GM18520 (cell line): ENCODE data around the gene MPST.

Source experiments
- ATAC-seq: cut with Tn5 transposase; IDR thresholded peaks from one replicate; pipeline ENCODE4 v1.9.1; 2021; ENCODE audit not compliant: unreplicated experiment

Gene MPST

DNA sequence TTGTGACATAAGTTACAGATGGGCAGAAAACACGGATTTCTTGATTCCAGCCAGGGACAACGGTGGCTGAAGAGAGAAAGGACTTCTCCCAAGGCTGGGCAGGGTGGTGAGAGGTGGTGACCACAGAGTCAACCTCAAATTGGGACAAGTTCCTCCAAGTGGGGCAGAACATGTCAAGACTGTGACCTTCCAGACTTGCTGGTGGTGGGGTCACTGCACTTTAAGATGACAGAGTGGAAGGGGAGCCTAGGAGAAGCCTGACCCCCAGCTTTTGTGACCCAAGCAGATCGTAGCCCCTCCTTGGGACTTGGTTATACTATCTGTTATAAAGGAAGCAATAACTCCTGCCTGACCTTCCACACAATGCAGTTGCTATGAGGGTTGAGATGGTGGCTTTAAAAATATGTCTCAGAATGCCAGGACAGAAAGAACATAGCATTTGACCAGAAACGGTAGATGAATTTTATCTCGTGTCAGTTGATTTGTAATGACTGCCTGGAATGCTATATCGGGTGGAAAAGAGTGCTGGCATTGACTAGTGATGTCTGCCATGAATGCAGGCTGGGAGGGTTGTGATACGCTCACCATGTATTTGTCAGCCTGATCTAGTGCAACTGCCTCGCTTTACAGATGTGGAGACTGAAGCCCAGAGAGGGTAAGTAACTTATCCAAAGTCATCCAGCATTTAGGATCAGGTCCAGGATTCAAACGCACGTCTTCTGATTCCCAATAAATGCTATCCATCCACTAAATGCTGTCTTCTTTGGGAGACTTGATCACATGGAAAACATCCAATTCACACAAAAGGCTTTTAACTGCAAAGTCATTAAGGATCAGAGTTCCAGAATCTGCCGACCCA lies 18.6 kb upstream of the MPST start:
- no peak for ATAC-seq

GRCh38 chr22:37001826-37002225 lies 17.7 kb upstream of the MPST start:
- no peak for ATAC-seq

- ATAC-seq = no peak
Measured at GRCh38 chr22:37002633-37003032, 16.9 kb upstream of the MPST start.

DNA sequence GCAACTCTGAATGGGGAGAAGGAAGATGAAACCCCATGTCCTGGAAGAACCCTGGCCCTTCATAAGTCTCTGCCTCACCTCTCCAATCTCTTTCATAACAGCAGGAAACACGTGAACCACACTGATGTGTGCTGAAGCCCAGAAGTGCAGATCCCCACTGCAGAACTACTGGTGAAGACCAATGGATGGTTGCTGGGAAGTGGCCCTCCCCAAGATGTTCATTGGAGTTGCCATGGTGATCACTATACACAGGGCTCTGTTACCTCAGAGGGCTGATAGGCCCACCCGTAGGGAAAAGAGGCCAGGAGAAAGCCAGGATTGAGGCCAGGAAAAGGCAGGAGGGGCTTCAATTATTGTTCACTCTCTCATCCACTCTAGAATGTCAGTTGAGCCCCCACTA lies 11.9 kb upstream of the MPST start:
- ATAC-seq = no peak

DNA sequence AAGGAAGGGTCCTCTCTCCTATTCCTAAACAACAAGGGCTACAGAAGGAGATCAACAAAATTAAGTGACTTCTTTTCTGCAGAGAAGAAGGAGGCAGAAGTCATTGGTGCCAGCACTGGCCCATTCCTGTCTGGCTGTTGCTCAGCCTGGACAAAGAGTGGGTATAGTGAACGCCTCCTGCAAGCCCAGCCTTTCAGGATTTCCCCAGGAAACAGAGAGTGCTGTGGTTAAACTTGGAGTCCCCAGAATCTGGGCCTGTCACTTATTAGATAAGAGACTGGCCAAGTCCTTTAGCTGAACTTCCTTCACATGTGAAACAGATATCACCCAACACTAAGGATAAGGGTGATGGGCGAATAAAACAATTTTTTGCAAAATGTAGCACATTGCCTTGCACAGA lies 11.2 kb upstream of the MPST start:
- no peak for ATAC-seq

DNA sequence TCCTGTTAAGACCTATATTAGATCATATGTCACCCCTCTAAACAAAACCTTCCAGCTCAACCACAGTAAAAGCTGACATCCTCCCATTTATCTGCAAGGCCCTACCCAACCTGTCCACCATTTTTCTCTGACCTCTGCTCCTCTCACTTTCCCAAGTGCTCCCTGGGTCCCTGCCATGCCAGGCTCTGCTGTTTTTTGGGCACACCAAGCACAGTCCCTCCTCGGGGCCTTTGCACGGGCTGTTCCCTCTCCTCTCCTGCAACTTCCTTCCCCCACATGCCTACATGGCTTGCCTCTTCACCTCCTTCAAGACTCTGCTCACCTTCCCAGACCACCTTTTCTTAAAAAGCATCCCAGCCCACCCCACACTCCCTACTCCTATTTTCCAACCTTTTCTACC lies 10.1 kb upstream of the MPST start:
- ATAC-seq = no peak

GRCh38 chr22:37010174-37010573 lies 9.4 kb upstream of the MPST start:
- no peak for ATAC-seq

GRCh38 chr22:37010976-37011375 lies 8.6 kb upstream of the MPST start:
- no peak for ATAC-seq

GRCh38 chr22:37011472-37011871 lies 8.1 kb upstream of the MPST start:
- no peak for ATAC-seq

DNA sequence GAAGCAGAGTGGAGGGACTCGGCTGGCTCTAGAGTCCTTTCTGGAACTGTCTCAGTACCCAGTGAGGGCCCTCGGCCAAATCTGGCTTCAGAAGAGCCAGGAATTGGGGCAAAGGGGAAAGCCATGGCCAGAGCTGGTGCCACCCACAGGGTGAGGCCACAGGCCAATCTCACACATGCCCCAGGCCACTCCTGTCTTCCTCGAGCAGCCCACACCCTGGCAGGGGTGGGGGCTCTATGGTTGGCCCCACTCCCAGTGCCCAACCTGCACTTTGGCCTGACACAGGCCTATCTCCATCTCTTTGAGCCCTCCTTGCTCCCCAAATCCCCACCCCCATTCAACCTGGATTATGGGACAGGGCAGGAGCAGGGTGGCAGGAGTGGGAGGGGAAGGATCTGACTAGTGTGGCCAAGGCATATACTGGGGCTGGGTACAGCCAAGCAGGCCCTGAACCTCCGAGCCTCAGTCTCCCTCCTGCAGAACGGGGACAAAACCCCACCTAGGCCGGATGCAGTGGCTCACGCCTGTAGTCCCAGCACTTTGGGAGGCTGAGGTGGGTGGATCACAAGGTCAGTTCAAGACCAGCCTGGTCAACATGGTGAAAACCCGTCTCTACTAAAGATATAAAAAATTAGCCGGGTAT lies 7.2 kb upstream of the MPST start:
- ATAC-seq = no peak

DNA sequence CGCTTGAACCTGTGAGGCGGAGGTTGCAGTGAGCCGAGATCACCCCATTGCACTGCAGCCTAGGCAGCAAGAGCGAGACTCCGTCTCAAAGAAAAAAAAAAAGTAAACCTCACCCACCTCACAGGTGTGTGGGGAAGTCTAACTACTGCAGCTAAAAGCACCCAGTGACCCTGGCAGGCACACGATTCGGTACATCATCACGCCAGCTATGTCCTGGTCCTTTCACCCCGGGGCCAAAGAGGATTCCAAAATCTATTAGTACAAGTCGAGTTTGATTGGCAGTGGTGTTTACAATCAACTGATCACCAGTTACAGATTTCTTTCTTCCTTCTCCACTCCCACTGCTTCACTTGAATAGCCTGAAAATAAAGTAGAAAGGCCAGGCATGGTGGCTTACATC lies 6.6 kb upstream of the MPST start:
- no peak for ATAC-seq

DNA sequence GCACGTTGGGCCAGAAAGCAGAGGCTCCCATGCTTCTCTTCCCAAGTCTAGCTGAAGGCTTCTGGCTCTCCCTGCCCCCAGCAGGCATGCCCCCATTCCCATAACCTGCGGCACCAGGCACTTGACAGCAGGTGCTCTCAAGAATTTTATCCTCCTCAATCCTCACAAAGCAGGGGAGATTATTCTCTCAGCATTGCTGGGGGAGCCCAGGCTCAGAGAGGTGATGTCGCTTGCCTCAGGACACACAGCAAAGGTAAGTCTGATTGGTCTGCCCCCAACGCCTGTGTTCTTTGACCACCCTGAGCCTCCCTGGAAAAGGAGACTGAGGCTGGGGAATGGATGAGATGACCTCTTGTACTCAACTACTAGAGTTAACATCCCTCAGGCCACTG lies 5.1 kb upstream of the MPST start:
- no peak for ATAC-seq

DNA sequence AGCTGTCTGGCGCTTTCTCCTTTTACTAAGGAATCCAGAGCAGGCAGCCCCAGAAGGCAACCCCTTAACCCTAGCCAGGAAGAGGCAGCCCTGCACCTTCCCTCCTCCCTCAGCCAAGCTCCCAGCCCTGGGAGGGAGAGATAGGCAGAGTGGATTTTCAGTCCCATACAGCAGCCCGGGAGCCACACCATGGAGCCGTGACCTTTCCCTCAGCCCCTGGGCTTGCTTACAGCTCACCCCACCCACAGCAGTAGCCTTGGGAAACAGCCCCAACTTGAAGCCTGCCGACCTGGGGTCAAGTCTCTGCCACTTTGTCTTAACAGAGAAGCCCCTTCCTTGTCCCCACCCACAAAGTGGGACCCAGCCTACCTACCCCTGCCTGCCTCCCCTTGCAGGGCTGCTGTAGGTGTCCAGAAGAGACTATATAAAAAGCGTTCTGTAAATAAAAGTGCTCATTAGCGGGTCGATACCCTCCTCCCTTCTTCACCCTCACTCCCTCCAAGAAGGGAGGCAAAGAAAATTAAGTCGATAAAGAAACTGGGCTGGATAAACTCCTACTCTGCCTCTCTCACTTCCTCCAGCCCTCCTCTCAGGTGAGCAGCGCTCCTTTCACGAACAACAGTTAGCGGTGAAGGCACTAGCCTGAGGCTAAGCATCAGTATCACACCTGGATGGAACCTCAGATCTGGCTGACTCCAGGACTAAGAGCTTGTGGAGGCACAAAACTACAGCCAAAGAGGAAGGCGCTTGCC lies 4.5 kb upstream of the MPST start:
- no peak for ATAC-seq

DNA sequence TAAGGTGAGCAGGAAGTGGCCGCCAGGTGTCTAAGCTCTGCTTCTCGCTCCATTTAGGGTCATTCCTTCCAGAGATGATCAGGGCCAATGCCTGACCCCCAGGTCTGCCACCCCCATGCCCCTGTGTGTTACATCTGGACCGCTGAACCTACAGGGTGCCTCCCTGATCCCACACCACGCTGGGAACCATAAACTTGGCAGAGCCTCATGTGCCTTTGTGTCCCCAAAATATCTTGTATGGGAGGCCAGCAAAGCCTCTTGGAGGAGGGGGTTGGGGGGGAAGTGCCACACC lies 4.0 kb upstream of the MPST start:
- ATAC-seq = no peak

DNA sequence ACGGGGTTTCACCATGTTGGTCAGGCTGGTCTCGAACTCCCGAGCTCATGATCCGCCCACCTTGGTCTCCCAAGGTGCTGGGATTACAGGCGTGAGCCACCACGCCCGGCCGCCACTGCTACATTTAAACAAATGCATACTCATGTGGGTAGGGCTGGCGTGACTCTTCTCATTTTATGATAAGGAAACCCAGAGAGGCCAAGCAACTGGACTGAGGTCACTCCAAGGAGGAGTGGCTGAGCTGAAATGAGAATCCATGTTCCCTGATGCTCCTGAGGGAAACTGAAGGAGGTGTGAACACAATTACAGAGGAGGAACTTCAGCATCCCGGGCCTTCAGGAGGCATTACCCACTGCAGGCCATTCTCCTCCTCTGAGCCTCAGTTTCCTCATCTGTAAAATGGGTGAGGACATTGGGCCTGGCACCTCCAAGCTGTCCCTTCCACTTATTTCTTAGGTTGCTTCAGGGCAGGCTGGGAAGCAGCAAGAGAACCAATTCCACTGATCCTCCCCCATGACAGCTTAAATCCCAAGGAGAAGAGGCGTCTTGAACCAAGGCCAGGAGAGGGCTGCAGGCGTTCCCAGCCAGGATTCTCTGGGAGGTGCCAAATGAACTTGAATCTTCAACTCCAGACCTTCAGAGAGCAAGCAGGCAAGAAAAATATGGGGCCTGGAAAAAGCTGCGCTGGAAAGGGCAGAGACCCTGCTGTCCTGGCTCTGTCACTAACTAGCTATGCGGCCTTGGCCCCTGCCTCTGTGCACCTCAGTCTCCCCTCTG lies 3.2 kb upstream of the MPST start:
- no peak for ATAC-seq

GRCh38 chr22:37017356-37017755 lies 2.2 kb upstream of the MPST start:
- ATAC-seq = no peak

- no peak for ATAC-seq
Measured at GRCh38 chr22:37018086-37018814, 1.3 kb upstream of the MPST start.

GRCh38 chr22:37018815-37019308 lies 680 bp upstream of the MPST start:
- no peak for ATAC-seq

DNA sequence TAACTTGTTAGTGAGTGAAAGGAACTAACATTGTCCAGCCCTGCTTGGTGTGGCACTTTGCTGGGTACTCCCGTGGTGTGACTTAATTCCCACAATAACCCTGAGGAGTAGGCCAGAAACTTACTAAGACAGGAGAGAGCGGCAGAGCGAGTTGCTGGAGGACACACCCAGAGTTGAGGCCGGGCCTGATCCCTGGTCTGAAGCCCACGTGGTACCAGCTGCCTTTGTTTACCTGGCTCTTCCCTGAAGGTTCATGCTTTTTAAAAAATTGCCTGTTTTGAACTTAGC lies 594 bp downstream of the MPST start:
- no peak for ATAC-seq

DNA sequence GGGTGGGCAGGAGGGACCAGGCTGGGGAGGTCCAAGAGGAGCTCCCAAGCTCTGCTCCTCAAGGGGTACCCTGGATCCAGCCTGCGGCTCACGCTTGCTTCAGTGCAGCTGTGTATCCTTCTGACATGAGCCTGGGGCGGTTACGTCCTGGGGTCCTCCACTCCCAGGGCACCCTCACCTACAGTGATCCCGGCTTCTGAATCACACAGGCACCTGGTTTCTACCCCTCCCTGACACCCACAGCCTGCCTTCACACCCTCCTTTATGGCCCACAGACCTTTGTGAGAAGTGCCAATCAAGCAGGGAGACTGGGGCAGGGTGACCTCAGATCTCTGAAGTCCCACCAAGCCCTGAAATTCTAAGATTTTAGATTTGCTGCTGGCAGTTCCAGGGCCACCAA lies 1.5 kb downstream of the MPST start:
- ATAC-seq = no peak
